HepG2 (cell line): ENCODE measurements around the gene CREBBP. TPM values are rescaled to one million over a fixed set of nuclear protein-coding genes. Genes with fewer than 3 reads are reported as not detected.
A peak's percentile ranks its signal among the peaks of the same experiment; 100 is the strongest.

Experiments
- DNMT1 ChIP-seq: sonication (generic); formaldehyde crosslinking; IDR thresholded peaks from 2 replicates; pipeline ENCODE4 v1.5.1; 2020; ENCODE audit warnings: mild to moderate bottlenecking, missing genetic modification reagents
- GMEB2 ChIP-seq: IDR thresholded peaks from 2 replicates; pipeline ENCODE4 v1.6.1; 2016; ENCODE audit warnings: missing biosample characterization, missing genetic modification reagents, low read depth
- NFE2L1 ChIP-seq: sonication (generic); formaldehyde crosslinking; IDR thresholded peaks from 2 replicates; pipeline ENCODE4 v1.4.0; 2020; ENCODE audit warnings: missing genetic modification reagents, mild to moderate bottlenecking, borderline replicate concordance
- NFKB2 ChIP-seq: sonication (generic); formaldehyde crosslinking; IDR thresholded peaks from 2 replicates; pipeline ENCODE4 v1.4.0; 2020; ENCODE audit warnings: missing genetic modification reagents, borderline replicate concordance
- SRF ChIP-seq: IDR thresholded peaks from 2 replicates; pipeline ENCODE4 v1.6.1; 2011; ENCODE audit warnings: mild to moderate bottlenecking, low read depth, low read length, moderate library complexity
- SRSF1 ChIP-seq: fragments of 200-400 bp; formaldehyde crosslinking; optimal IDR thresholded peaks from 2 replicates; pipeline ENCODE3; 2017; ENCODE audit warnings: mild to moderate bottlenecking, low read depth, low read length, moderate library complexity
- TAF15 ChIP-seq: fragments of 200-400 bp; formaldehyde crosslinking; IDR thresholded peaks from one replicate; pipeline ENCODE4 v1.6.1; 2018; ENCODE audit warnings: mild to moderate bottlenecking, low read depth, low read length; ENCODE audit not compliant: poor library complexity, severe bottlenecking
- TRIM24 ChIP-seq: sonication (generic); formaldehyde crosslinking; IDR thresholded peaks from 2 replicates; pipeline ENCODE4 v1.8.0; 2022; ENCODE audit warnings: mild to moderate bottlenecking, missing genetic modification reagents
- ZNF274 ChIP-seq: sonication (generic); formaldehyde crosslinking; IDR thresholded peaks from 2 replicates; pipeline ENCODE4 v1.5.1; 2020; ENCODE audit warnings: mild to moderate bottlenecking, missing genetic modification reagents
- ZNF547 ChIP-seq: sonication (generic); formaldehyde crosslinking; IDR thresholded peaks from 2 replicates; pipeline ENCODE4 v1.5.1; 2020; ENCODE audit warnings: mild to moderate bottlenecking, missing genetic modification reagents
- polyA plus RNA-seq, 8 experiments: library from polyadenylated mRNA; depleted of rRNA in 3 of 8; stranded (reverse) in 7 of 8; unstranded in 1 of 8; fragments of >200 nt; fragmentation: Illumina TruSeq in 4 of 8; extraction: Trizol in 4 of 8; gene quantifications; 2 replicates each; pipeline versions ENCODE4 v1.2.1 to v1.2.3, GENCODE V29; 2011 to 2016; ENCODE audit warnings: low read depth in 4 of 8, missing spikeins in 1 of 8, mixed read lengths in 1 of 8; ENCODE audit not compliant: insufficient read depth in 1 of 8
- total RNA-seq, 5 experiments: library from RNA; depleted of rRNA; stranded (reverse); fragments of >200 nt; fragmentation: Illumina TruSeq; extraction: Trizol; gene quantifications; 2 replicates each; pipeline ENCODE4 v1.2.3, GENCODE V29; 2016; ENCODE audit warnings: low read depth in 1 of 5
- TF ChIP-seq, protein P1 (sequence below): sonication (generic); formaldehyde crosslinking; IDR thresholded peaks from 2 replicates; pipeline ENCODE4 v1.4.0; 2020; ENCODE audit warnings: missing genetic modification reagents
- TF ChIP-seq, protein P2 (sequence below): sonication (generic); formaldehyde crosslinking; IDR thresholded peaks from 2 replicates; pipeline ENCODE4 v1.8.0; 2022; ENCODE audit warnings: mild to moderate bottlenecking, missing genetic modification reagents, moderate library complexity
- TF ChIP-seq, protein P3 (sequence below): IDR thresholded peaks from 2 replicates; pipeline ENCODE4 v1.6.1; 2016; ENCODE audit warnings: low read depth
- TF ChIP-seq, protein P4 (sequence below): sonication (generic); formaldehyde crosslinking; IDR thresholded peaks from 2 replicates; pipeline ENCODE4 v1.4.0; 2020; ENCODE audit warnings: missing genetic modification reagents; ENCODE audit errors: not compliant biosample characterization

The CREBBP gene
- total and polyA plus RNA-seq, 2 of the 13 experiments (the other 11 are each of a cell fraction or from before 2014, with no cell fraction given), result 5.3 to 10.4 TPM

GRCh38 chr16:3717235-3718018 lies 163.1 kb downstream of the CREBBP start, which contains the start of gene TRAP1 (continued):
- TF ChIP-seq, protein P1, sequence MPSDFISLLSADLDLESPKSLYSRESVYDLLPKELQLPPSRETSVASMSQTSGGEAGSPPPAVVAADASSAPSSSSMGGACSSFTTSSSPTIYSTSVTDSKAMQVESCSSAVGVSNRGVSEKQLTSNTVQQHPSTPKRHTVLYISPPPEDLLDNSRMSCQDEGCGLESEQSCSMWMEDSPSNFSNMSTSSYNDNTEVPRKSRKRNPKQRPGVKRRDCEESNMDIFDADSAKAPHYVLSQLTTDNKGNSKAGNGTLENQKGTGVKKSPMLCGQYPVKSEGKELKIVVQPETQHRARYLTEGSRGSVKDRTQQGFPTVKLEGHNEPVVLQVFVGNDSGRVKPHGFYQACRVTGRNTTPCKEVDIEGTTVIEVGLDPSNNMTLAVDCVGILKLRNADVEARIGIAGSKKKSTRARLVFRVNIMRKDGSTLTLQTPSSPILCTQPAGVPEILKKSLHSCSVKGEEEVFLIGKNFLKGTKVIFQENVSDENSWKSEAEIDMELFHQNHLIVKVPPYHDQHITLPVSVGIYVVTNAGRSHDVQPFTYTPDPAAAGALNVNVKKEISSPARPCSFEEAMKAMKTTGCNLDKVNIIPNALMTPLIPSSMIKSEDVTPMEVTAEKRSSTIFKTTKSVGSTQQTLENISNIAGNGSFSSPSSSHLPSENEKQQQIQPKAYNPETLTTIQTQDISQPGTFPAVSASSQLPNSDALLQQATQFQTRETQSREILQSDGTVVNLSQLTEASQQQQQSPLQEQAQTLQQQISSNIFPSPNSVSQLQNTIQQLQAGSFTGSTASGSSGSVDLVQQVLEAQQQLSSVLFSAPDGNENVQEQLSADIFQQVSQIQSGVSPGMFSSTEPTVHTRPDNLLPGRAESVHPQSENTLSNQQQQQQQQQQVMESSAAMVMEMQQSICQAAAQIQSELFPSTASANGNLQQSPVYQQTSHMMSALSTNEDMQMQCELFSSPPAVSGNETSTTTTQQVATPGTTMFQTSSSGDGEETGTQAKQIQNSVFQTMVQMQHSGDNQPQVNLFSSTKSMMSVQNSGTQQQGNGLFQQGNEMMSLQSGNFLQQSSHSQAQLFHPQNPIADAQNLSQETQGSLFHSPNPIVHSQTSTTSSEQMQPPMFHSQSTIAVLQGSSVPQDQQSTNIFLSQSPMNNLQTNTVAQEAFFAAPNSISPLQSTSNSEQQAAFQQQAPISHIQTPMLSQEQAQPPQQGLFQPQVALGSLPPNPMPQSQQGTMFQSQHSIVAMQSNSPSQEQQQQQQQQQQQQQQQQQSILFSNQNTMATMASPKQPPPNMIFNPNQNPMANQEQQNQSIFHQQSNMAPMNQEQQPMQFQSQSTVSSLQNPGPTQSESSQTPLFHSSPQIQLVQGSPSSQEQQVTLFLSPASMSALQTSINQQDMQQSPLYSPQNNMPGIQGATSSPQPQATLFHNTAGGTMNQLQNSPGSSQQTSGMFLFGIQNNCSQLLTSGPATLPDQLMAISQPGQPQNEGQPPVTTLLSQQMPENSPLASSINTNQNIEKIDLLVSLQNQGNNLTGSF, result 0 out of 2 replicates have a peak, but pooled peaks have one; percentile 34
- TF ChIP-seq TRIM24 (CRISPR knock-in tag), result no peak
- TF ChIP-seq, protein P2, sequence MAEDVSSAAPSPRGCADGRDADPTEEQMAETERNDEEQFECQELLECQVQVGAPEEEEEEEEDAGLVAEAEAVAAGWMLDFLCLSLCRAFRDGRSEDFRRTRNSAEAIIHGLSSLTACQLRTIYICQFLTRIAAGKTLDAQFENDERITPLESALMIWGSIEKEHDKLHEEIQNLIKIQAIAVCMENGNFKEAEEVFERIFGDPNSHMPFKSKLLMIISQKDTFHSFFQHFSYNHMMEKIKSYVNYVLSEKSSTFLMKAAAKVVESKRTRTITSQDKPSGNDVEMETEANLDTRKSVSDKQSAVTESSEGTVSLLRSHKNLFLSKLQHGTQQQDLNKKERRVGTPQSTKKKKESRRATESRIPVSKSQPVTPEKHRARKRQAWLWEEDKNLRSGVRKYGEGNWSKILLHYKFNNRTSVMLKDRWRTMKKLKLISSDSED (CRISPR knock-in tag), result no peak
- TF ChIP-seq NFE2L1 (CRISPR knock-in tag), result peak; percentile 36; the same call in 1 of the 2 replicates
- 0 out of 2 replicates have a peak, but pooled peaks have one; percentile 42 for TF ChIP-seq SRF
- TF ChIP-seq TAF15, result no peak
- TF ChIP-seq, protein P3, sequence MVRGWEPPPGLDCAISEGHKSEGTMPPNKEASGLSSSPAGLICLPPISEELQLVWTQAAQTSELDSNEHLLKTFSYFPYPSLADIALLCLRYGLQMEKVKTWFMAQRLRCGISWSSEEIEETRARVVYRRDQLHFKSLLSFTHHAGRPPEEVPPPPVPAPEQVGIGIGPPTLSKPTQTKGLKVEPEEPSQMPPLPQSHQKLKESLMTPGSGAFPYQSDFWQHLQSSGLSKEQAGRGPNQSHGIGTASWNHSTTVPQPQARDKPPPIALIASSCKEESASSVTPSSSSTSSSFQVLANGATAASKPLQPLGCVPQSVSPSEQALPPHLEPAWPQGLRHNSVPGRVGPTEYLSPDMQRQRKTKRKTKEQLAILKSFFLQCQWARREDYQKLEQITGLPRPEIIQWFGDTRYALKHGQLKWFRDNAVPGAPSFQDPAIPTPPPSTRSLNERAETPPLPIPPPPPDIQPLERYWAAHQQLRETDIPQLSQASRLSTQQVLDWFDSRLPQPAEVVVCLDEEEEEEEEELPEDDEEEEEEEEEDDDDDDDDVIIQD, result 0 out of 2 replicates have a peak, but pooled peaks have one; percentile 24
- TF ChIP-seq ZNF274 (CRISPR knock-in tag), result peak; percentile 65; the same call in 1 of the 2 replicates
- TF ChIP-seq GMEB2 (CRISPR knock-in tag), result no peak
- 0 out of 2 replicates have a peak, but pooled peaks have one; percentile 63 for TF ChIP-seq NFKB2 (CRISPR knock-in tag)
- no peak for TF ChIP-seq SRSF1
- peak; percentile 91; the same call in 1 of the 2 replicates for TF ChIP-seq DNMT1 (CRISPR knock-in tag)
- TF ChIP-seq, protein P4, sequence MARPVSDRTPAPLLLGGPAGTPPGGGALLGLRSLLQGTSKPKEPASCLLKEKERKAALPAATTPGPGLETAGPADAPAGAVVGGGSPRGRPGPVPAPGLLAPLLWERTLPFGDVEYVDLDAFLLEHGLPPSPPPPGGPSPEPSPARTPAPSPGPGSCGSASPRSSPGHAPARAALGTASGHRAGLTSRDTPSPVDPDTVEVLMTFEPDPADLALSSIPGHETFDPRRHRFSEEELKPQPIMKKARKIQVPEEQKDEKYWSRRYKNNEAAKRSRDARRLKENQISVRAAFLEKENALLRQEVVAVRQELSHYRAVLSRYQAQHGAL (CRISPR knock-in tag), result no peak
- peak; percentile 69 for TF ChIP-seq ZNF547 (CRISPR knock-in tag)
